GM10847 (cell line): ENCODE results near the gene RCOR3.

Experiments
- POLR2A ChIP-seq: IDR thresholded peaks from 2 replicates; pipeline ENCODE4 v1.6.1; 2011; ENCODE audit not compliant: insufficient read length; ENCODE audit errors: extremely low read depth

The RCOR3 gene

GRCh38 chr1:211347077-211347844 lies 88.1 kb downstream of the RCOR3 start:
- no peak for TF ChIP-seq POLR2A

GRCh38 chr1:211348547-211348946 lies 89.4 kb downstream of the RCOR3 start:
- no peak for TF ChIP-seq POLR2A

GRCh38 chr1:211349741-211350140 lies 90.6 kb downstream of the RCOR3 start:
- no peak for TF ChIP-seq POLR2A

GRCh38 chr1:211352465-211352864 lies 93.3 kb downstream of the RCOR3 start:
- no peak for TF ChIP-seq POLR2A

GRCh38 chr1:211352985-211353515 lies 93.9 kb downstream of the RCOR3 start:
- no peak for TF ChIP-seq POLR2A

- no peak for TF ChIP-seq POLR2A
Measured at GRCh38 chr1:211353562-211354212, 94.5 kb downstream of the RCOR3 start.

GRCh38 chr1:211355873-211356272 lies 96.7 kb downstream of the RCOR3 start:
- TF ChIP-seq POLR2A = no peak

- TF ChIP-seq POLR2A = no peak
Measured at GRCh38 chr1:211356723-211357407, 97.7 kb downstream of the RCOR3 start.

- TF ChIP-seq POLR2A = no peak
Measured at GRCh38 chr1:211358685-211359084, 99.5 kb downstream of the RCOR3 start.

GRCh38 chr1:211359876-211360275 lies 100.7 kb downstream of the RCOR3 start:
- TF ChIP-seq POLR2A = no peak

- TF ChIP-seq POLR2A = no peak
Measured at GRCh38 chr1:211361202-211361601, 102.0 kb downstream of the RCOR3 start.
